Measurements from ENCODE around the gene SPOCK1.

GRCh38 chr5:137236252-137236651 lies 262.9 kb downstream of the SPOCK1 start:
- TF ChIP-seq CTCF (conservative IDR thresholded peaks at IDR 0.05; ENCODE audit: low read depth, low read length) (no peak), USF2 (IDR thresholded peaks at IDR 0.05; ENCODE audit: low read depth, low read length) (no peak), POLR2A (IDR thresholded peaks at IDR 0.05; ENCODE audit: low read depth, low read length) (no peak), MXI1 (IDR thresholded peaks at IDR 0.05; ENCODE audit: borderline replicate concordance, low read depth, low read length) (no peak), FOS (IDR thresholded peaks at IDR 0.05; ENCODE audit: low read depth, low read length) (no peak), SMC3 (IDR thresholded peaks at IDR 0.05; ENCODE audit: low read depth, low read length) (no peak), RAD21 (IDR thresholded peaks at IDR 0.05; ENCODE audit: low read length) (no peak), CHD1 (IDR thresholded peaks at IDR 0.05; ENCODE audit: low read depth, low read length) (no peak), MAFK (IDR thresholded peaks at IDR 0.05; ENCODE audit: low read depth, low read length) (no peak), BHLHE40 (IDR thresholded peaks at IDR 0.05; ENCODE audit: low read depth, low read length) (no peak), CEBPB (IDR thresholded peaks at IDR 0.05; ENCODE audit: low read depth, low read length) (no peak)

Data from IMR-90 (cell line).